C4-2B (cell line): ENCODE measurements around the gene FAM181A.

Source experiments
- H3K27ac ChIP-seq: fragments of 450-650 bp; 2 replicates; pipeline ENCODE4 v1.5.1; 2017
- ZFX ChIP-seq: fragments of 450-650 bp; IDR thresholded peaks from 2 replicates; pipeline ENCODE4 v1.6.1; 2017
- TF ChIP-seq, protein P1 (sequence below): fragments of 450-650 bp; conservative IDR thresholded peaks from 2 replicates; pipeline ENCODE4 v1.5.1; 2017; ENCODE audit warnings: mild to moderate bottlenecking

FAM181A gene

DNA sequence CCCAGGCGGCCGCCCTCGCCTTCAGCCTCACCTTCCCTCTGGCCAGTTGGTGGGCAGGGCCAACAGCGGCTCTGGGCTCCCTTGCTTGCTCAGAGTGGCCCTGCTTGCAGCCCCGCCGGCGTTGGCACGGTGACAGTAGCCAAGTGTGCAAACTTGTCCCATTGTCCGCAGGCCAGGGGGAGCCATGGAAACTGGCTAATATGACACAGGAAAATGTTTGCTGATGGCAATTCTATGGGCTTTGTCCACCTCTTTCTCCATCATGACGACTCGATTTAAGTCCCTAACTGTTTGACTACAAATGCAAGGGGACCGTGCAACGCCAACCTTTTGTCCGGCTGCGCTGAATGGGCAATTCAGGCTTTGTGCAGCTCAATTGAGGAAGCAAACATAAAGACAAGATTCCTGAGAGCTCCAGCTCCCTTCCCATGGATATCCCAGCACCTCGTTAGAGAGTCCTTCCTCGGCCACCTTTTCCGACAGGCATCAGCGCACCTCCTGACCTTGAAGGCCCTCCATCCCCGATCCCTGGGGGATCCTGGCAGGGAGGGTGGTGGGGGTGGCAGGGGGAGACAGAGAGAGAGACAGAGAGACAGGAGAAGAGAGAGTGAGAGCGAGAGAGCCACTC is 785 bp upstream of the FAM181A start:
- no peak for TF ChIP-seq ZFX
- TF ChIP-seq, protein P1, sequence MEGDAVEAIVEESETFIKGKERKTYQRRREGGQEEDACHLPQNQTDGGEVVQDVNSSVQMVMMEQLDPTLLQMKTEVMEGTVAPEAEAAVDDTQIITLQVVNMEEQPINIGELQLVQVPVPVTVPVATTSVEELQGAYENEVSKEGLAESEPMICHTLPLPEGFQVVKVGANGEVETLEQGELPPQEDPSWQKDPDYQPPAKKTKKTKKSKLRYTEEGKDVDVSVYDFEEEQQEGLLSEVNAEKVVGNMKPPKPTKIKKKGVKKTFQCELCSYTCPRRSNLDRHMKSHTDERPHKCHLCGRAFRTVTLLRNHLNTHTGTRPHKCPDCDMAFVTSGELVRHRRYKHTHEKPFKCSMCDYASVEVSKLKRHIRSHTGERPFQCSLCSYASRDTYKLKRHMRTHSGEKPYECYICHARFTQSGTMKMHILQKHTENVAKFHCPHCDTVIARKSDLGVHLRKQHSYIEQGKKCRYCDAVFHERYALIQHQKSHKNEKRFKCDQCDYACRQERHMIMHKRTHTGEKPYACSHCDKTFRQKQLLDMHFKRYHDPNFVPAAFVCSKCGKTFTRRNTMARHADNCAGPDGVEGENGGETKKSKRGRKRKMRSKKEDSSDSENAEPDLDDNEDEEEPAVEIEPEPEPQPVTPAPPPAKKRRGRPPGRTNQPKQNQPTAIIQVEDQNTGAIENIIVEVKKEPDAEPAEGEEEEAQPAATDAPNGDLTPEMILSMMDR = no peak
- H3K27ac ChIP-seq = no peak overlapping the region

DNA sequence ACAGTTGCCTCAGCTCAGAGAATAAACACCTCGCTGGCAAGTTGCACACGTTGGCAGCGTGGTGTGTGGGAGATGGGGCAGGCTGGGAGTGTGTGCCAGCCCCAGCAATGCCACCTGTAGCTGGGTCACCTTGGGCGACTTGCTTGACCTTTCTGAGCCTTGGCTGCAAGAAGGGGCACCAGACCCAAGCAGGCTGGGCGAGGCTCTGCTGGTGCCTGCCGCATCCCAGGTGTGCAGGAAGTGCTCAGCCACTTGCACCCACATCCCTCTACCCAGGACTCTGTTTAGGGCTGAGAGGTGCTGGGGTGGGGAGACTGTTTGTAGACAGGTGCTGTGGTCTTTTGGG is 629 bp downstream of the FAM181A start:
- H3K27ac ChIP-seq = no peak overlapping the region
- TF ChIP-seq ZFX = no peak
- TF ChIP-seq, protein P1 = no peak

DNA sequence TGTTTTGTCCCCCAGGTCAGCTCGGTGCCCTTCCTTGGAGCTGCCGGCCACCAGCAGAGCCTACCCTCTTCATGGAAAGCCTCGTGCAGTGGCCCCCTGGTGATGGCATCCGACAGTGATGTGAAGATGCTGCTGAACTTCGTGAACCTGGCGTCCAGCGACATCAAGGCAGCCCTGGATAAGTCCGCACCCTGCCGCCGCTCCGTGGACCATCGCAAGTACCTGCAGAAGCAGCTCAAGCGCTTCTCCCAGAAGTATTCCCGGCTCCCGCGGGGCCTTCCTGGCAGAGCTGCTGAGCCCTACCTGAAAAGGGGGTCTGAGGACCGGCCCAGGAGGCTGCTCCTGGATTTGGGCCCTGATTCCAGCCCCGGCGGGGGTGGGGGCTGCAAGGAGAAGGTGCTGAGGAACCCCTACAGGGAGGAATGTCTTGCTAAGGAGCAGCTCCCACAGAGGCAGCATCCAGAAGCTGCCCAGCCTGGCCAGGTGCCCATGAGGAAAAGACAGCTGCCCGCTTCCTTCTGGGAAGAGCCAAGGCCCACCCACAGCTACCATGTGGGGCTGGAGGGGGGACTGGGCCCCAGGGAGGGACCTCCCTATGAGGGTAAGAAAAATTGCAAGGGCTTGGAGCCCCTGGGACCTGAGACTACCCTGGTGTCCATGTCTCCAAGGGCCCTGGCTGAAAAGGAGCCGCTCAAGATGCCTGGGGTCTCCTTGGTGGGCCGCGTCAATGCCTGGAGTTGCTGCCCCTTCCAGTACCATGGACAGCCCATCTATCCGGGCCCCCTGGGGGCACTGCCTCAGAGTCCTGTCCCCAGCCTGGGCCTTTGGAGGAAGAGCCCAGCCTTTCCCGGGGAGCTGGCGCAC is 1.3 kb downstream of the FAM181A start:
- H3K27ac ChIP-seq = no peak overlapping the region
- no peak for TF ChIP-seq ZFX
- TF ChIP-seq, protein P1 = no peak

DNA sequence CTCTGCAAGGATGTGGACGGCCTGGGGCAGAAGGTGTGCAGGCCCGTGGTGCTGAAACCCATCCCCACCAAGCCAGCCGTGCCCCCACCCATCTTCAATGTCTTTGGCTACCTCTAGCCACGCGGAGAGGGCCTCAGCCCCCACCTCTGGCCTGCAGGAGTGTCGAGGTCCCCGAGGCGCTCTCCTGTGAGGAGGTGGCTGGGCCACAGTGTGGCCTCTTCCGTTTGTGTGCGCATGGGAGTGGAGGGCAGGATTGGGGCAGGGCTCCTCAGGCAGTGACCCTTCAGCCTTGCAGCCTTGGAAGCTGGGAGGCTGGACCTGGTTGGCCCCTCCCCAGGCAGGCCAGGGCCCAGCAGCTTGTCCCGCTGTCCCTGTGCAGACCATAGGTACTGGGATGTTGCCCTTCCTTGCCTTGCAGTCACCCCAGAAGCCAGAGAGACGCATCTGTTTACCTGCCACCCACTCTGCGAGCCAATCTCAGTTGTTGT is 1.9 kb downstream of the FAM181A start:
- TF ChIP-seq, protein P1 = no peak
- no peak for TF ChIP-seq ZFX
- no peak overlapping the region for H3K27ac ChIP-seq

DNA sequence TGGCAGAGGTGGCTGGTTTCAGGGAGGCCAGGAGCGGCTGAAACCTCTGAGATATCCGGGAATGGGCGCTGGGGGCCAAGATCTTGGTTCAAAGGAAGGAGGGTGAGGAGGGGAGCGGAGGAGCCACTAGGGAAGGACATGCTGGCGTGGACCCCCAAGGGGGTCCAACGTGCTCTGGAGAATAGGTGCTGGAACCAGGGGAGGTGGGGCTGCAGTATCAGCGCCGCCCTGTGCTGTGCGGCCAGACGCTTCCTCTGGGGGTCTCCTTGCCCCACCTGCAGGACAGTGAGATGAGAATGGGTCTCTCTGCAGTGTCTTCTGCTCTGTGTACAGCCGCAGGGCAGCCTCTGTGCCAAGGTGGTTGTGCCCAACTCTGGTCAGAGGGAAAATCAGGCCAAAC is 2.5 kb downstream of the FAM181A start:
- no peak overlapping the region for H3K27ac ChIP-seq
- TF ChIP-seq, protein P1 = no peak
- TF ChIP-seq ZFX = no peak

DNA sequence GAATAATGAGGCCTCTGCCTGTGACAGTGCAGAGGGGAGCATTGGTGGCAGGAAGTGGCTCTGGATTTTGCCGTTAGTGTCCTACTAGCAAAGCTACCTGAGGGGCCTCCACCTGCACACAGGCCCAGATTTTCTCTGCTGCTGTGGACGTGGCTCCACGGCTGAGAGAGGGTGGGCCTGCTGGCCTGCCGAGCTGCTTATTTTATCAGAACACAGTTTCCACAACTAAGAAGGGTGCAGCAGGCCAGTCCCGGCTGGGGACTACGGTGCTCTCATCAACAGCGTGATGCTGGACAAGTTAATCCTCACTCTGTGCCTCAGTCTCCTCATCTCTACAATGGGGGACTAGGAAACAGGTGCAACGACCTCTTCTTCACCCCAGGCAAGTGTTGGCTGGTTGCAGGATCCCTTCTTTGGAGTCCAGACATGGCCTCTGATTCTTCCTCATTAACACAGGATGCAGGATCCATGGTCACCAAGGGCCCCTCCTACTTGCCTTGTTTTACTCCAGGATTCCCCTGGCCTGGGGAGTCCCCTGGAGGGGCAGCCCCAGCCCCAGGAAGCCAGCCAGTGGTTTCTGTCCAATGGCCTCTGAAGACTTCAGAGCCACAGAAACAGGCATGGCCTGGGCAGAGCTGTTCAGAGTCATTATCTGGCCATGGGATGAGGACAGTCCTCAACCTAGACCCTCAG is 3.3 kb downstream of the FAM181A start:
- TF ChIP-seq ZFX = no peak
- TF ChIP-seq, protein P1 = no peak
- H3K27ac ChIP-seq = no peak overlapping the region

DNA sequence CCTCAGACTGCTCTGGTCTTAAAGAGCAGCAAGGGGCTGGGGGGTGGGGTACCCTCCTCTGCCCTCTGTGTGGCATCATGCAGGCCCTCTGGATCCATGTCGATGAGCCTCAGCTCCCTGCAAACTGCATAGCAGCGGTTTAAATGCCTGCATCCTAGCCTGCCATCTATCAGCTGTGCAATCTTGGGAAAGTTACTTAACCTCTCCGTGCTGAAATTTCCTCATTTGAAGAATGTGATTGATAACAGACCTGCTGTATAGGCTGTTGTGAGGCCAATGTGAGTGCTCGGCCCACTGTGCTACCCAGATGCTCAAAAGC is 3.8 kb downstream of the FAM181A start:
- TF ChIP-seq ZFX = no peak
- TF ChIP-seq, protein P1 = no peak
- H3K27ac ChIP-seq = no peak overlapping the region
